Measurements from ENCODE around the gene TBL1XR1.

Gene TBL1XR1

GRCh38 chr3:177035676-177036075 lies 161.6 kb downstream of the TBL1XR1 start:
- Histone ChIP-seq H2AFZ (ENCODE audit: low read depth, low read length, severe bottlenecking) (no peak overlapping the region), H3K79me2 (ENCODE audit: insufficient read depth, low read length) (peaks cover 6% of the 10 kb centered on the region; the same call in 1 of the 2 replicates), H3K9ac (ENCODE audit: low read length) (no peak overlapping the region), H3F3A (ENCODE audit: insufficient read depth) (peaks cover 50% of the 10 kb centered on the region), H3K9me2 (replicated peaks; ENCODE audit: insufficient read depth, low read length) (no peaks in the 10 kb centered on the region), H3K36me3 (ENCODE audit: low read length) (peaks cover 77% of the 10 kb centered on the region), H3K4me3 (ENCODE audit: insufficient read depth, low read length, poor library complexity, severe bottlenecking) (no peak overlapping the region), H3K27ac (ENCODE audit: low read depth, low read length) (no peak overlapping the region), H3K27me3 (ENCODE audit: low read length) (no peaks in the 10 kb centered on the region), H4K20me1 (ENCODE audit: low read depth, low read length) (no peaks in the 10 kb centered on the region), H3K4me2 (ENCODE audit: low read depth, low read length, poor library complexity, severe bottlenecking) (no peak overlapping the region), H3K9me3 (ENCODE audit: insufficient read depth, low read length) (no peaks in the 10 kb centered on the region)
- TF ChIP-seq CTCF (IDR thresholded peaks at IDR 0.05; ENCODE audit: insufficient read depth, low read length, poor library complexity, severe bottlenecking) (no peak), EZH2phosphoT487 (conservative IDR thresholded peaks at IDR 0.05; ENCODE audit: low read length) (no peak)

- H4K20me1 ChIP-seq (ENCODE audit: low read depth, low read length), result no peaks in the 10 kb centered on the region
- peaks cover 76% of the 10 kb centered on the region for H3K36me3 ChIP-seq (ENCODE audit: low read length)
These were observed 162.3 kb downstream of the TBL1XR1 start for GRCh38 chr3:177034832-177035475.

GRCh38 chr3:177026505-177027277 lies 170.6 kb downstream of the TBL1XR1 start:
- TF ChIP-seq CTCF (IDR thresholded peaks at IDR 0.05; ENCODE audit: insufficient read depth, low read length, poor library complexity, severe bottlenecking) (no peak), EZH2phosphoT487 (conservative IDR thresholded peaks at IDR 0.05; ENCODE audit: low read length) (no peak)
- peaks cover 75% of the 10 kb centered on the region for H3K36me3 ChIP-seq (ENCODE audit: low read length)
- H3K4me2 ChIP-seq (ENCODE audit: low read depth, low read length, poor library complexity, severe bottlenecking), result no peak overlapping the region
- 0 out of 2 replicates have a peak, but pooled peaks cover 9% of the 10 kb centered on the region for H3K79me2 ChIP-seq (ENCODE audit: insufficient read depth, low read length)
- H3K9me2 ChIP-seq (replicated peaks; ENCODE audit: insufficient read depth, low read length), result no peaks in the 10 kb centered on the region
- H3K4me3 ChIP-seq (ENCODE audit: insufficient read depth, low read length, poor library complexity, severe bottlenecking), result no peak overlapping the region
- H3K9ac ChIP-seq (ENCODE audit: low read length), result no peak overlapping the region
- no peaks in the 10 kb centered on the region for H4K20me1 ChIP-seq (ENCODE audit: low read depth, low read length)
- H3K9me3 ChIP-seq (ENCODE audit: insufficient read depth, low read length), result no peaks in the 10 kb centered on the region
- H3F3A ChIP-seq (ENCODE audit: insufficient read depth), result peaks cover 55% of the 10 kb centered on the region
- no peaks in the 10 kb centered on the region for H3K27me3 ChIP-seq (ENCODE audit: low read length)
- H3K27ac ChIP-seq (ENCODE audit: low read depth, low read length), result no peak overlapping the region
- no peak overlapping the region for H2AFZ ChIP-seq (ENCODE audit: low read depth, low read length, severe bottlenecking)

More at GRCh38 chr3:177034832-177035475, 162.3 kb downstream of the TBL1XR1 start:
- TF ChIP-seq CTCF (IDR thresholded peaks at IDR 0.05; ENCODE audit: insufficient read depth, low read length, poor library complexity, severe bottlenecking) (no peak), EZH2phosphoT487 (conservative IDR thresholded peaks at IDR 0.05; ENCODE audit: low read length) (no peak)
- H3K9me2 ChIP-seq (replicated peaks; ENCODE audit: insufficient read depth, low read length), result no peaks in the 10 kb centered on the region
- no peak overlapping the region for H3K4me3 ChIP-seq (ENCODE audit: insufficient read depth, low read length, poor library complexity, severe bottlenecking)
- peaks cover 50% of the 10 kb centered on the region for H3F3A ChIP-seq (ENCODE audit: insufficient read depth)
- H3K9ac ChIP-seq (ENCODE audit: low read length), result no peak overlapping the region
- H2AFZ ChIP-seq (ENCODE audit: low read depth, low read length, severe bottlenecking), result no peak overlapping the region
- no peak overlapping the region for H3K4me2 ChIP-seq (ENCODE audit: low read depth, low read length, poor library complexity, severe bottlenecking)
- no peak overlapping the region for H3K27ac ChIP-seq (ENCODE audit: low read depth, low read length)
- H3K27me3 ChIP-seq (ENCODE audit: low read length), result no peaks in the 10 kb centered on the region
- peaks cover 6% of the 10 kb centered on the region; the same call in 1 of the 2 replicates for H3K79me2 ChIP-seq (ENCODE audit: insufficient read depth, low read length)
- H3K9me3 ChIP-seq (ENCODE audit: insufficient read depth, low read length), result no peaks in the 10 kb centered on the region
